Epithelial cell of esophagus (primary cell): ENCODE results near the gene LEFTY2.
A peak's percentile ranks its signal among the peaks of the same experiment; 100 is the strongest.
"Not testable (repeated sequence)": the region's sequence is repeated elsewhere in the genome, so short reads cannot be mapped to it uniquely, and the experiment has no call there.

Experiments used
- DNase-seq: peaks from one replicate; pipeline ENCODE4 v3.0.0; 2010; ENCODE audit warnings: low read depth
- H3K4me3 ChIP-seq: 2 replicates; pipeline ENCODE4 v1.5.1; 2011; ENCODE audit warnings: mild to moderate bottlenecking, low read length, control low read depth
- TF ChIP-seq, protein P1 (sequence below): IDR thresholded peaks from 2 replicates; pipeline ENCODE4 v1.5.1; 2011; ENCODE audit warnings: low read depth, mild to moderate bottlenecking, low read length, control low read depth, inconsistent platforms; ENCODE audit not compliant: insufficient read depth; ENCODE audit errors: missing control alignments

Gene LEFTY2

GRCh38 chr1:225974454-225974853 is 33.4 kb upstream of the LEFTY2 start:
- no peak overlapping the region for H3K4me3 ChIP-seq
- no peak for DNase-seq
- TF ChIP-seq, protein P1, sequence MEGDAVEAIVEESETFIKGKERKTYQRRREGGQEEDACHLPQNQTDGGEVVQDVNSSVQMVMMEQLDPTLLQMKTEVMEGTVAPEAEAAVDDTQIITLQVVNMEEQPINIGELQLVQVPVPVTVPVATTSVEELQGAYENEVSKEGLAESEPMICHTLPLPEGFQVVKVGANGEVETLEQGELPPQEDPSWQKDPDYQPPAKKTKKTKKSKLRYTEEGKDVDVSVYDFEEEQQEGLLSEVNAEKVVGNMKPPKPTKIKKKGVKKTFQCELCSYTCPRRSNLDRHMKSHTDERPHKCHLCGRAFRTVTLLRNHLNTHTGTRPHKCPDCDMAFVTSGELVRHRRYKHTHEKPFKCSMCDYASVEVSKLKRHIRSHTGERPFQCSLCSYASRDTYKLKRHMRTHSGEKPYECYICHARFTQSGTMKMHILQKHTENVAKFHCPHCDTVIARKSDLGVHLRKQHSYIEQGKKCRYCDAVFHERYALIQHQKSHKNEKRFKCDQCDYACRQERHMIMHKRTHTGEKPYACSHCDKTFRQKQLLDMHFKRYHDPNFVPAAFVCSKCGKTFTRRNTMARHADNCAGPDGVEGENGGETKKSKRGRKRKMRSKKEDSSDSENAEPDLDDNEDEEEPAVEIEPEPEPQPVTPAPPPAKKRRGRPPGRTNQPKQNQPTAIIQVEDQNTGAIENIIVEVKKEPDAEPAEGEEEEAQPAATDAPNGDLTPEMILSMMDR: no peak

DNA sequence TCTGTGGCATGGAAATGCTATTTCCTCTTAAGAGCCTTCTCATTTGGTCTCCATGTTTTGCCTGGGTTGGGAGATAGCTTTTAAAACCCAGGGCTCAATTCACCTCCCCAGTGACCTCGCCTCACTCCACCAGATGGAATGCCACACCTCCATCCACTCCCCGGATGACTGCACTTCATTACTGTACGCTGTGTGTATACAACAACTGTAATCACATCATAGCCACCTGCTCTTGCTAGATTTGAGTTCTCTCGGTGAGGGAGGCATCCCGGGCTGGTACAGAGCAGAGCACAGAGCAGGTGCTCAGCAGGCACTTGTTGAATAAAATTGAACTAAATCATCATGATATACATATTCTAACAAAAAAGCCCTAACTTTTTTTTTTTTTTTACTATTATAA is 32.1 kb upstream of the LEFTY2 start:
- no peak overlapping the region for H3K4me3 ChIP-seq
- DNase-seq: peak; percentile 48
- TF ChIP-seq, protein P1: no peak

DNA sequence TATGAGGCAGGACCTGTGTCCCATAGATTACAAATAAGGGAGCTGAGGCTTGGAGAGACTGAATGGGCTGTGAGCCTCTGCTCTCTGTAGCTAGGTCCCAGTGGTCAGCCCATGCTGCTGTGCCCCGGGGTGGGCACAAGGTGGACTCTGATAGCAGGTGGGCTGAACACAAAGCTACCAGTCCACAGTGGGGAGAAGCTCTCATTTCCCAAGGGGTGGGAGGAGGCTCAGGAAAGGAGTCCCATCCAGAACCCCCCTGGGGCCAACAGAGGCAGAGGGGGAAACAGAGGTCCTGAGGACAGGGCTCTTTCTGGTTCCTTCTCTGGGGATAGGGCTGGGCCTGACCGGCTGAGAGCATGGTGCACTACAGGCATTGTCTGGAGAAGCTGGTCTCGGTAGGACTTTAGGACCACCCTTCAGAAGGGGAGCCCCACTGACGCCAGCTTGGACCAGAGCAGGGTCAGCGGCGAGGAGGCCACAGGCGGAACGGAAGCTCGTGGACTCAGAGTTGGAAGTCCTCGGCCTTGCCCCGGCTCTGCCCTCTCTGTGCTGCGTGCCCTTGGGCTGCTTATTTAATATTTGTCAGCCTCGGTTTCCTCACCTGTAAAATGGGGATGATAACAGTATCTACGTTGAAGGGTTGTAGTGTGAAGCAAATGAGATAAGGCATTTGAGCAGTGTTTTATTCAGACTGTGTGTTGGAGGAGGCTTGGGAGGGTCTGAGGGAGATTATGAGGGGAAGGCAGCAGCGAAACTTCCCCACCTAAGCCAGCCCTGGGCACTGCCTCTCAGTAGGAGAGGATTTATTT is 31.5 kb upstream of the LEFTY2 start:
- TF ChIP-seq, protein P1: no peak
- DNase-seq: no peak
- no peak overlapping the region for H3K4me3 ChIP-seq

DNA sequence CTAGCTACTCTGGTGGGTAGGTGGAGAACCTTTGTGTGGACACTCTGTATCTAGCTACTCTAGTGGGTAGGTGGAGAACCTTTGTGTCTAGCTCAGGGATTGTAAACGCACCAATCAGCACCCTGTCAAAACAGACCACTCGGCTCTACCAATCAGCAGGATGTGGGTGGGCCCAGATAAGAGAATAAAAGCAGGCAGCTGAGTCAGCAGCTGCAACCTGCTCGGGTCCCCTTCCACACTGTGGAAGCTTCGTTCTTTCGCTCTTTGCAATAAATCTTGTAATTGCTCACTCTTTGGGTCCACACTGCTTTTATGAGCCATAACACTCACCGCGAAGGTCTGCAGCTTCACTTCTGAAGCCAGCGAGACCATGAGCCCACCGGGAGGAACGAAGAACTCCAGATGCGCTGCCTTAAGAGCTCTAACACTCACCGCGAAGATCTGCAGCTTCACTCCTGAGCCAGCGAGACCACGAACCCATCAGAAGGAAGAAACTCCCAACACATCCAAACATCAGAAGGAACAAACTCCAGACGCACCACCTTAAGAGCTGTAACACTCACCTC is 29.7 kb upstream of the LEFTY2 start:
- DNase-seq, H3K4me3 ChIP-seq: not testable (repeated sequence)

DNA sequence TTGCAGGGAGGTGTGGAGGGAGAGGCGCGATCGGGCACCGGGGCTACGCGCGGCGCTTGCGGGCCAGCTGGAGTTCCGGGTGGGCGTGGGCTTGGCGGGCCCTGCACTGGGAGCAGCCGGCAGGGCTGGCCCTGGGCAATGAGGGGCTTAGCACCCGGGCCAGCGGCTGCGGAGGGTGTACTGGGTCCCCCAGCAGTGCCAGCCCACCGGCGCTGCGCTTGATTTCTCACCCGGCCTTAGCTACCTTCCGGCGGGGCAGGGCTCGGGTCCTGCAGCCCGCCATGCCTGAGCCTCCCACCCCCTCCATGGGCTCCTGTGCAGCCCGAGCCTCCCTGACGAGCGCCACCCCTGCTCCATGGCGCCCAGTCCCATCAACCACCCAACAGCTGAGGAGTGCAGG is 28.7 kb upstream of the LEFTY2 start:
- H3K4me3 ChIP-seq, DNase-seq: not testable (repeated sequence)

DNA sequence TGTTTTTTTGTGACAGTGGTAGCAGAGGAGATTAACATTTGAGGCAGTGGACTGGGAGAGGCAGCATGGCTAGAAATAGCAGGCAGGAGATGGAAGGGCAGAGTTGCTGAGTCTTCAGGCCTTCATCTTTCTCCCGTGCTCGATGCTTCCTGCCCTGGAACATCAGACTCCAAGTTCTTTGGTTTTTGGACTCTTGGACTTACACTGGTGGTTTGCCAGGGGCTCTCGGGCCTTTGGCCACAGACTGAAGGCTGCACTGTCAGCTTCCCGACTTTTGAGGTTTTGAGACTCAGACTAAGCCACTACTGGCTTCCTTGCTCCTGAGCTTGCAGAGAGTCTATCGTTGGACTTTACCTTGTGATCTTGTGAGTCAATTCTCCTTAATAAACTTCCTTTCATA is 24.2 kb upstream of the LEFTY2 start:
- DNase-seq: no peak
- TF ChIP-seq, protein P1: no peak
- no peak overlapping the region for H3K4me3 ChIP-seq

- DNase-seq: peak; percentile 83
- TF ChIP-seq, protein P1: no peak
- no peak overlapping the region for H3K4me3 ChIP-seq
These were observed 22.9 kb upstream of the LEFTY2 start for GRCh38 chr1:225963735-225964530.
